Measurements from ENCODE around the gene PPP1CB. TPM values are rescaled to one million over a fixed set of nuclear protein-coding genes. Genes with fewer than 3 reads are reported as not detected.

Gene PPP1CB
- total RNA-seq (2014; rRNA removed; shearing (Covaris generic)) = 136 and 165 TPM in 2 replicates
- 49.7 and 80.4 TPM in 2 replicates for polyA plus RNA-seq (2014; cell fraction: nucleus; rRNA removed)

DNA sequence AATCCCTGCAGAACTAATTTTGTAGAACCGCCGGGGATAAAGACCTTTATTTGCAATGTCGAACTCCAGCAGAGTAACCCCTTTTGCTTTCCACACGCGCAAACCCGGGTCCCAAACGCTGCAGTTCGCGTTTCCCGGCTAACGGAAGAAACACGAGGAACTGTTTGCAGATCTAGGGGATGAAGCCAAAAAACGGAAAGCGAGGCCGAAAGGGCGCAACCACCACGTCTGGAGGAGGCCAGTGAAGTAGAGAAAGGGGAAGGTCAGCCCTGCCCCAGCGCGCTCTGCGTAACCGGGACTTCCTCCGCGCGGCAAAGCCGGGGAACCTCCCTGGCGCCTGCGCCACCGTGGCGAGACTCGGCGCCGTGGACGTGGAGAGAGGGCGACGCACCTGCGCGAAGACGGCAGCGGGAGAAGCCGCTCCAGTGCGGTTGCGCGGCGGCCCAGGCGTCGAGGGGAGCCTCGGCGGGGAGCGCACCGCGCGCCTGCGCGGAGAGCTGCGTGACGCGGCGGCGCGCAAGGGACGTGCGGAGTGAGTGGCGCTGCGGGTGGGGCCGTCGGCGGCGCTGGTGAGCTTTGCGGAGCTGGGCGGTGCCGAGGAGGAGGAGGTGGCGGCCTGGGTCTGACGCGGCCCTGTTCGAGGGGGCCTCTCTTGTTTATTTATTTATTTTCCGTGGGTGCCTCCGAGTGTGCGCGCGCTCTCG lies at the start of gene PPP1CB:
PPP1CB (plus strand) TSS at position 579 of the 704 bp plus-strand sequence. CDS start 295 bp downstream, outside the sequence.
- peak; percentile 96 for DNase-seq (ENCODE audit: extremely low read depth, low read depth)

DNA sequence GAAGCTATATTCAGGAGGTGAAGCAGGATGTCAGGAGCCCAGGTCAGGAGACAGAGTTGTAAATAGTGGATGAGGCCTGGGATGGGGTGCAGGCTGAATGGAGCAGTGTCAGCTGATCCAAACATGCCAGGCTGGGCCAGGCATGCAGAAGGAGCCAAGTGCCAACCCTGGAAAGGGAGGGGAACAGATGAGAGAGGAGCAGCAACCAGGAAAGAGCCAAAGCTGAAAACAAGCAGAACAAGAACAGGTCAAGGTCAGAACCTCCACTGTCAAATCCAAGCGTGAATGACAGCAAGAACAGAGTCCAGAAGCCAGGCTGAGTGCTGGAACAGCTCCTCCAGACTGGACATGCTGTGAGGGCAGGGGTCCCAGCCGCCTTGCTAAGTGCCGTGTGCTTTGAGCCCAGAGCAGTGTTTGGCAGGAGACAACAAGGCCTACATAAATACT lies 49.2 kb upstream of the PPP1CB start:
- DNase-seq (ENCODE audit: extremely low read depth, low read depth) = no peak

DNA sequence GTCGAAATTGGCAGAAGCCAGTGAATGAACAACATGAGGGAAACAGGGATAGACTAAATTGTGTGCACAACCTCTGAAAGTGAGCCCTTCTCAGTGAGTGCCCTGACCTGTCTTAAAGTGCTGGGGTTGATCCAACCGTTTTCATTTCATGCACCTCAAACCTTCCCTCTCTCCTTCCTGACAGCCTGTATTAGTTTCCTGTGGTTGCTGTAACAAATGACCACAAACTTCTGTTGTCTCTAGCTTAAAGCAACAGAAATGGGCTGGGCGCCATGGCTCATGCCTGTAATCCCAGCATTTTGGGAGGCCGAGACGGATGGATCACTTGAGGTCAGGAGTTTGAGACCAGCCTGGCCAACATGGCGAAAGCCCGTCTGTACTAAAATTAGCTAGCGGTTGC lies 48.8 kb upstream of the PPP1CB start:
- no peak for DNase-seq (ENCODE audit: extremely low read depth, low read depth)

DNA sequence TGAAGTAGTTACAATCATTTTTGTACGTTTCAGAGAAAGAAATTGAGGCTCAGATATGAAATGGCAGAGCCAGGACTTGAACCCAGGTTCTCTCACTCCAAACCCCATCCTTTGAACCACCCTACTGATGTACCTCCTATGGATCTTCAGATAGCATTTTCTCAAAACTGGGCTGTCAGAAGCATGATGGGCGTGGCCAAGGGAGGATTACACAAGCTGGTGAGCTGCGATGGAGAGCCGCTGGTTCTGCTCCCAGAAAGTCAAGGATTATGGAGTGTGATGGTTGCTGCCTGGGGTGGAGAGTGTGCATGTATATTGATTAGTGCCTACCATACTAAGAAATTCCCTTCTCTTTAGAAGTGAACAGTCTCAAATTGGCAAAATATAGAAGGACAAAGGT lies 47.0 kb upstream of the PPP1CB start:
- no peak for DNase-seq (ENCODE audit: extremely low read depth, low read depth)

DNA sequence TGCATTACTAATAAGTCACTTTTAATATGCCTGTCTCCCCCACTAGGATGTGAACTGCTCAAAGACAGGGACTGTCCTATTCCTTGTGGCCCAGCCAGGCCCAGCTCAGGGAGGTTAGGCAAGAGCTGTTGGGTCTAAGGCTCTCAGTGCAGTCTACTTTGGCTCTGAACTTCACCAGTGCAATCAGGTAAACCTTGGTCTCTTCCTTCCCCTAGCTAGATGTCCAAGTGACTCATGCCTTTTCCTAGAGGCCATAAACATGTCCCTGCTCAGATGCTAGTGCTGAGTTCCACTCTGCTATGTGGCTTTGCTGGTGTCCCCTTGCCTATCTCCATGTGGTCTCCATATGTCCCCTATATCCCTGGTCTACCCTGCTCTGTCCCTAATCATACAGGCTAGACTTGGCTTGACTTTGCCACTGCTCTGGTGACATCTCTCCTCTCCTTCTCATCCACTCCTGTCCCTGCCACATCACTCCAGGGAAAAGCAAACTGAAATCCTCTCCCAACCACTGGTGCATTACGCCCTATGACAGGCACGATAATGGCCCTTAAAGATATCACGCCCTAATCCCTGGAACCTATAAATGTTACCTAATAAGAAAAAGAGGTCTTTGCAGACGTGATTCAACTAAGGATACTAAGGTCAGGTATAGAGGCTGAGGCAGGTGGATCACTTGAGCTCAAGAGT lies 45.7 kb upstream of the PPP1CB start:
- no peak for DNase-seq (ENCODE audit: extremely low read depth, low read depth)

DNA sequence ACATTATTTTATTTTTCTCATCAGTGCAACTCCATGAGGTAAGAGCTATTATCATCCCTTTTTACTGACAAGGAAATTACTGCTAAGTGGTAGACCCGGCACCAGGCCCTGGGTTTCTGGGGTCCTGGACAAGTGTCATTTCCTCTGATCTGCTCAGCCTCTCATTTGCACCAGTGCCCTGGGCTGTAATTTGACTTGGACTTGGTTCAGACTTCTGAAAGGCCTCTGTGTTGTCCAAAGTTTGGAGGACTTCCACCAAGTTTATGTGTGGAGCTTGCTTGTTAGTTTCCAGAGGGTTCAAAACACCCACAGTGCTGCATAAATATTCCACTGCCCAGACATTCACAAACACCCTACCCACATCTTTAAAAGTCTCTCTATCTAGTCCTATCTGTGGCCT lies 44.0 kb upstream of the PPP1CB start:
- DNase-seq (ENCODE audit: extremely low read depth, low read depth) = no peak

DNA sequence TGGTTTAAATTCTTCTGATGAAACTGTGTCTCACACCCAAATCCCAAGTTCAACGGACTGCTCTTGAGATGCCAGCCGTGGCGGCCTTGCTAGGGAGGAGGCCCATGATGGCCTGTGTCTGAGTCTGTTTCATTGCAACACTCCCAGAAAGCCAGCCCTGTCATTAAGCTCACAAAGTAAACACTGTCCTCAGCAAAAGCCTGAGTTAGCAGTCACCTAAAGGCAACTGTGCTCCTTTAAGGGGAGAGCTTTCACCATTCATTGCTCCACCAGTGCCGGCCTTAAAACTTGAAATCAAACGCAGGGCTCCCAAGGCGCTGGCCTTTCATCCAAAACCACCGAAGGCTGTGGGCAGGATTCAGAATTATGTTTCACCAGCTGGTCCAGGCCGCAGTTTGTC lies 42.5 kb upstream of the PPP1CB start:
- DNase-seq (ENCODE audit: extremely low read depth, low read depth) = no peak

DNA sequence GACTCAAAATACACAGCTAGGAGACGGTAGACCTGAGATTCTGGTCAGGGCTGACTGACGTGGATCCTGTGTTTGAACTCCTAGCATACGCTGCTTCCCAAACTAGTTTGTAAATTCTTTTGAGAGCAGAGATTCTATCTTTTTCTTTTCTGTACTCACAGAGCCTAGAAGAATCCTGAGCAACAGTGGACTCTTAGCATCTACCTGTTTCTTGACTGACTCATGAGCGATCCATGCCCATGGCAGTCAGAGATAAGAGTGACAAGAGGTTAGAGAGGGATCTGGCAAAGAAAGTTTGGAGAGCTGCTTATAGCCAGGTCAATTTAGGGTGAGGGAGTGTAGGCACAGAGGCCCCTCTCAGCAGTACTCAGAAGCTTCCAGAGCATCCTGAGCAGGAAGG lies 41.1 kb upstream of the PPP1CB start:
- DNase-seq (ENCODE audit: extremely low read depth, low read depth) = no peak

DNA sequence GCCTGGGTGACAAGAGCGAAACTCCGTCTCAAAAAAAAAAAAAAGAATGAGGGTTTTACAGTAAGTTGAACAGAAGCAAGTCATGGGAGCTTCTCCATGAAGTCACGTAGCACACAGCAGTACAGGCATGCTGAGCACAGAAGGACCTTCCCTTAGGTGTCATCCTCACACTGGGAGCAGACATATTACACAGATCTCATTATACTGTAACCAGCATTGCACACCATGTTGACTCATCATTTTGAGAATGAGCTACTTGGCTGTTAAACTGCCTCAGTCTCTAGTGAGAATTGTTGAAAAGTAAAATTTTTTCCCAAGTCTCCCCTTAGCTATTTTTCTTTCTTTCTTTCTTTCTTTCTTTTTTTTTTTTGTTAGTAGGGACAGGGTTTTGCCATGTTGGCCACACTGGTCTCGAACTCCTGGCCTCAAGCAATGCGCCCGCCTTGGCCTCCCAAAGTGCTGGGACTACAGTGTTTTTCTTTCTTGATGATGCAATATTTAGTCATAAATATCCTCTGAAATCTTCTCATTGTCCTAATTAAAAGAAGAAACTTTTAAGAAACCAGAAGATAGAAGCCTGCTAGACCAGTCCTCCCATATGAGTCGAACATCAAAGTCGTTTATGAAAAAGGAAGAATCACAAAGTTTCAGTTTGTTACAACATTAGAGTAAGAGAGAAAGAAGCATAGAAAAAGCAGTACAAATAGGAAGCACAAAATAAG lies 37.9 kb upstream of the PPP1CB start:
- DNase-seq (ENCODE audit: extremely low read depth, low read depth) = no peak

DNA sequence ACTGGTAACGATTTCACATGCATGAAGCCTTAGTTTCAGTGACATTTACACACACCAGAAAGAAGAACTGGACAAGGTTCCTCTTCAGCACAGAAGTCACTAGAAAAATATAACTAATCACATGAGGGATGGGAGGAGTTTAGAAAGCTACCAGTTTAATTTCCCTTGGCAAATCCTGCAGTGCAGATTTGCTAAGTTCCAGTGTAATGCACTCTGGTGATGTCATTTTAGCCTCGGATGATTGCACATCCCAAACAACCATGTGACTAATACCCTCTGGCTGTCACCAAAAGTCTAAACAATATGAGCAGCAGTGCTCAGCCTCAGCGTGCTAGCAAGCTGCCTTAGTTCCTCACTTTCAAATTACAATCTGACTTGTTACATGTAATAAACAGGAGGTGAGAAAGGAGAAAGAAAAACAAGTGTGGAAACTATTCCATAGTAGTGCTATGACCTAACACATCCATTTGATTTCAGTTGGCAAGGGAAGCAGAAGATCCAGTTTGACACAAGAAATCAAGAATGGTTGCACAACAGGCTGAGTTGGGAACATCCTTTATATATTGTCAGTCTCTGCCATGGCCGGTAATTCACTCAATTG lies 35.3 kb upstream of the PPP1CB start:
- DNase-seq (ENCODE audit: extremely low read depth, low read depth) = peak; percentile 89

DNA sequence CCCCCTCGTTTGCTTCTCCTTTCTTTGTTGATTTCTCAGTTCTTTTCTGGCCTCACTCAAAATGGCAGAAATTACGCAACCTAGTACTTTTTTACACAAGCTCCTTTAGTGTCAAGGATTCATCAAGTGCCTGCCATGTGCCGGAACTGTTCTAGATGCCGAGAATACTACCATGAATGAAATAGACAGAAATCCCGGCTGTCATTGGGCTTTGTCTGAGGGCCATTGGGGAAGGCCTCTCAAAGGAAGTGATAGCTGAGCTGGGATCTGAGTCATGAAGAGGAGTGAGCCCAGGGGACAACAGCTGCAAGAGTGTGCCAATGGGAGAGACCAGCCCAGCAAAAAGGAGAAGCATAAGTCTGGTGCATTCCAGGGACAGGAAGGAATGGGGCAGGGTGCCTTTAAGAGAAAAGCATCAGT lies 34.3 kb upstream of the PPP1CB start:
- DNase-seq (ENCODE audit: extremely low read depth, low read depth) = peak; percentile 38

DNA sequence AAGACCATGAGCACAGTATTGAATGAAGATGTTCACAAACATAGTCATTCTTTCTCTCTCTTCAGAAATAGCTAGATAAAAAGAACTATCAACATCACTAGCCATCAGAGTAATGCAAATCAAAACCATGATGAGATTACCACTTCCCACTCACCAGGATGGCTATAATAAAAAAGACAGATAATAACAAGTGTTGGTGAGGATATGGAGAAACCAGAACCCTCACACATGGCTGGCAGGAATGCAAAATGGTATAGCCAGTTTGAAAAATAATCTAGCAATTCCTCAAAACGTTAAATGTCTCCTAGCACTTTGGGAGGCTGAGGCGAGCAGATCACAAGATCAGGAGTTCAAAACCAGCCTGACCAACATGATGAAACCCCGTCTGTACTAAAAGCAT lies 31.3 kb upstream of the PPP1CB start:
- DNase-seq (ENCODE audit: extremely low read depth, low read depth) = no peak

DNA sequence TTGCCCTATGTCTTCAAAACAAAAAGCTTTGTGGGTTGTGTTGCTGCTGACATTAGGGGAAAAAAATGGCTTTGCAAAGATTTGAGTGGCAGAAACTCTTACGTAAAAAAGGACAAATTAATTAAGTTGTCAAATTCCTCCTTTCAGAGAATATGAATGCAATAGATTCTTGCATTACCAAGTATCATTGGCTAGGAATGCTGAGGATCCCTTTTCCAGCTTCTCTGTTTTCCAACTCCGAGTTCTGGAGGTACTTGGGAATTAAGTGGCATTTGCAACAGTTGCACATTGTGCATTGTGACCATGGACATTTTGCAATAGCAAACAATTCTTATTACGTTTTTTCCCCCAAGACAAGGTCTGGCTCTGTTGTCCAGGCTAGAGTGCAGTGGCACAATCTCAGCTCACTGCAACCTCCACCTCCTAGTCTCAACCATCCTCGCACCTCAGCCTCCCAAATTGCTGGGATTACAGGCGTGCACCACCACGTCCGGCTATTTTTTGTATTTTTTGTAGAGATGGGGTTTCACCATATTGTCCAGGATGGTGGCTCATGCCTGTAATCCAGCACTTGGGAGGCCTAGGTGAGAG lies 29.9 kb upstream of the PPP1CB start:
- DNase-seq (ENCODE audit: extremely low read depth, low read depth) = no peak

DNA sequence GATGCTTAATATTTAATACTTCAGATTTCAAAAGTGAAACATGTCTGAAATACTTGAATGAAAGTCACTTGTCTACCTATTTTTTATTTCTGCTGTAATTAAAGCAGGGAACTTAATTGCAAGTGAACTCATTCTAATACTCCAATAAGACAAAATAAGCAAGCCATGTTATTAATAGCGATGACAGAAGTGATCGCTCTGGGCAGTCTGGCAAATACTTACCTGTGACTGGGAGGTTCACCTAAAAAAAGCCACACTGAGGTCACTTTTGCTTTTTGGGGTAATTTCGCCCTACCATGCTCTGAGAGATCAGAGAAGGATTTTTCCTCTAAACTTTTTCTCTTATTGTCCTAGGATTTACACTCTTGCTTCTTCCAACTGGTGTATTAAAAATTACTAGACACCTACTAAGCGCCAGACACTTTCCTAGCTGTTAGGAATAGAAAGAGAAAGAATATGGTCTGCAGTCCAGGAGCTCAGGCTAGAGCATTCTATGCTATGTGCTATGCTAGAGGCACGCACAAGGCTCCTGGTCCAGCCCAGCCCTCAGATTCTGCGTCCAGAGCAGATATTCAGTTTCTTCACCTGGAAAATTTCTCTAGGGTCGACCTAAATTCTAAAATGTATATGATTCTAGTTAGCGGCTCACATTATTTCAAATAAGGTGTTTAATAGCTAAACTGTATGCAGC lies 26.5 kb upstream of the PPP1CB start:
- no peak for DNase-seq (ENCODE audit: extremely low read depth, low read depth)

DNA sequence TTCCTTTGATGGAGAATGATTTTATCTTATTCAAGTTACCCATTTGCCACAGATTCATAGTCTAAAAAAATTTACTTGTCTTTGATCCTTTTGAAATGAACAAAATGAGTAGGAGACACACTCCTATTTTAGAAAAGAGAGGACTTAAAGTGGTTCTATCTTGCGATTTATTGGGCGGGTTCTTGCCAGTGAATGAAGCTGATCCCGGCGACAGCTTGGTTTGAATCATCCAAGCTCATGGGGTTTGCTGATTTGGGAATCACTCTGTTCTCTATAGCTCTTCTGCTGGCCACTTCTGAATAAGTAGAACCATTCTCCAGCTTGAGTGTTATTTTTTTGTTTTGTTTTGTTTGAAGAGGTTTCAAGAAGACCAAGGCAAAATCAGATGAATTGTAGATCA lies 25.5 kb upstream of the PPP1CB start:
- DNase-seq (ENCODE audit: extremely low read depth, low read depth) = no peak

DNA sequence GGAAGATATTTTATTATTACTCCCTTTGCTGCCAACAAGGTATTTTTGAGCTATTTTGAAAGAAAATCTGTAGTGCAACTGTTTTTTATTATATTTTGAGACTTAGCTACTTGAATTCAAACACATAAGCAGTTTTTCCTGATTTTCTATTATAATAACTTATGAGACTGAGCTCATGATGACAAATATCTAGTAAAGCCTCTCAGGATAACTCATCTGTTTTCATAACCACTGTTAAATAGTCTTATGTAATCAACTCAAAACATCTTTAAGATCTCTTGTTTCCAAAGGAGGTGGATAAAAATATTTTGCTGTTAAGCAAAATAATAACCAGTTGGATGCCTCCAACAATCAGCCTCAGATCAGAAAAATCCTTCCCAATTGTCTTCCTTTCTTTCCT lies 21.9 kb upstream of the PPP1CB start:
- DNase-seq (ENCODE audit: extremely low read depth, low read depth) = no peak

DNA sequence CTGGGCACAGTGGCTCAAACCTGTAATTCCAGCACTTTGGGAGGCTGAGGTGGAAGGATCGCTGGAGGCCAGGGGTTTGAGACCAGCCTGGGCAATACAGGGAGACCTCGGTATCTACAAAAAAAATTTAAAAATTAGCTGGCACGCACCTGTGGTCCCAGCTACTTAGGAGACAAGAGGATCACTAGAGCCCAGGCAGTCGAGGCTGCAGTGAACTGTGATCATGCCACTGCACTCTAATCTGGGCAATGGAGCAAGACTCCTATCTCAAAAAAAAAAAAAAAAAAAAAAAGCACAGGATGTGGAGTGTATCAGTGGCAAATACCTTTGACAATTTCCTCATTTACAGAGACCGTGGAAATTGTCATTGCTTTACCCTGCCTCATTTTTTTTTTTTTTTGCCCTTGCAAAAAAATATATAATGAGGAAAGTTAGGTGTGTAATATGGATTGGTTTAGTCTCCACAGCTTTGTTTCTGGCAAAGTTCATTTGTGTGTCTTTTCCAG lies 20.9 kb upstream of the PPP1CB start:
- no peak for DNase-seq (ENCODE audit: extremely low read depth, low read depth)

DNA sequence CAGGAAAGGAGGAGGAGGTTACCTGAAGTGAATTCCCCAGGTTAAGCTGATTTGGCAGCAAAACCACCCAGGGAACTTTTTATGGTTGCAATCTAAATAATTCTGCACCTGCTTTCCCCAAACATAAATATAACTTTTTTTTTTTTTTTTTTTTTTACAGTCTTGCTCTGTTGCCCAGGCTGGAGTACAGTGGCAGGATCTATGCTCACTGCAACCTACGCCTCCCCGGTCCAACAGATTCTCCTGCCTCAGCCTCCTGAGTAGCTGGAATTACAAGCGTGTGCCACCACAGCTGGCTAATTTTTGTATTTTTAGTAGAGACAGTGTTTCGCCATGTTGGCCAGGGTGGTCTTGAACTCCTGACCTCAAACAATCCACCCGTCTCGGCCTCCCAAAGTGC lies 16.1 kb upstream of the PPP1CB start:
- no peak for DNase-seq (ENCODE audit: extremely low read depth, low read depth)

DNA sequence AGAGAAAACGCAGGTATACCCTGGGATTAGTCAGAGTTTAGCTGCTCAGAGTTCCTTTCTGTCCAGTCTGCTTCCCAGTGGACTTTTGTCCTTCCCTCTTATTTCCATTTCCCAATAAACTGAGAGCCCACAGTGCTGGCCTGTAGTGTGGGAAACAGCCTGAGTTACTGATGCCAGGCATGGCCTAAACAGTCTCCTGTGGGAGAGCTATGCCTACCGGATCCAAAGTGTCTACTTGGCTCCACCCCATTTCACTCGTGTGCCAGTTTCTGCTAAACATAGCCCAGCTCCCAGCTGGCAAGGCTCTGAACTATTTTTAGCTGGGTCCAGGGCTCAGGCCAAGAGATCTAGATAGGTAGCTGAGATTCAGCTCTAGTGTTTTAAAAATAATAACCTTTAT lies 15.6 kb upstream of the PPP1CB start:
- DNase-seq (ENCODE audit: extremely low read depth, low read depth) = no peak

DNA sequence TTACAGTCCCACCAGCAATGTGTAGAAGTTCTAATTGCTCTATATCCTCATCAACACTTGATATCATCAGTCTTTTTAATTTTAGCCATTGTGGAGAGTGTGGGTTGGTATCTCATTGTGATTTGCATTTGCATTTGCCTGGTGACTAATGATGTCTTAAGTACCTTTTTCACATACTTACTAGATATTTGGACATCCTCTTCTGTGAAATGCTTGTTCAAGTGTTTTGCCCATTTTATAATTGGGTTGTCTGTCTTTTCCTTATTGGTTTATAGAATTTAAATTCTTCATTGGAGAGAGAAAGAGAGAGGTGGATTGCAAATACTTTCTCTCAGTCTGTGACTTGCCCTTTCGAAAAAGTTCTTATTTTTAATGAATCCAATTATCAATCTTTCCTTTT lies 14.0 kb upstream of the PPP1CB start:
- no peak for DNase-seq (ENCODE audit: extremely low read depth, low read depth)
